OCI-LY1 (cell line): ENCODE data around the gene CRMP1.

Experiments
- CTCF ChIP-seq: fragments of 200-600 bp; sonication (generic), shearing (Covaris generic); IDR thresholded peaks from 2 replicates; pipeline ENCODE4 v1.5.1; 2017; ENCODE audit warnings: mild to moderate bottlenecking, antibody characterized with exemption, low read length, moderate library complexity, mixed read lengths
- EZH2 ChIP-seq: fragments of 200-600 bp; sonication (generic), shearing (Covaris generic); IDR thresholded peaks from 2 replicates; pipeline ENCODE4 v1.8.0; 2017; ENCODE audit warnings: borderline replicate concordance, mixed run types, mild to moderate bottlenecking, antibody characterized with exemption, low read length, moderate library complexity, mixed read lengths

- TF ChIP-seq CTCF, result no peak
- no peak for TF ChIP-seq EZH2
Observed at GRCh38 chr4:5793514-5793913, 99.4 kb downstream of the CRMP1 start.
